Natural killer cell treated with Interleukin-12 subunit alpha and Interleukin-12 subunit beta and Interleukin-15 and Interleukin-18, amount 100 ng/mL, for 72 hours (primary cell): ENCODE measurements around the gene DKK3. TPM values are rescaled to one million over a fixed set of nuclear protein-coding genes. Genes with fewer than 3 reads are reported as not detected.

Experiments
- ATAC-seq, 2 donors: fragments of 150-1000 bp; cut with Tn5 transposase in 1 of 2; sonication (Bioruptor Pico), chemical (Tn5 transposase) in 1 of 2; 2 replicates each; pipeline ENCODE4 v1.10.0; 2021
- DNase-seq: peaks from one replicate; pipeline ENCODE4 v3.0.0; 2022; ENCODE audit warnings: low spot score
- H3K27ac Mint-ChIP-seq, 2 donors: 1 replicate in 1 of 2; 2 replicates in 1 of 2; pipeline ENCODE4 v1.8.0; 2022; ENCODE audit warnings: mixed read lengths in 2 of 2, mild to moderate bottlenecking in 1 of 2, moderate library complexity in 1 of 2
- H3K27me3 Mint-ChIP-seq, 2 donors: 1 replicate in 1 of 2; 2 replicates in 1 of 2; pipeline ENCODE4 v1.8.0; 2022; ENCODE audit warnings: mixed read lengths in 2 of 2
- H3K36me3 Mint-ChIP-seq: one replicate; pipeline ENCODE4 v1.8.0; 2022; ENCODE audit warnings: mixed read lengths
- H3K4me1 Mint-ChIP-seq, 2 donors: 1 replicate in 1 of 2; 2 replicates in 1 of 2; pipeline ENCODE4 v1.8.0; 2022; ENCODE audit warnings: low read depth in 2 of 2, mixed read lengths in 2 of 2, mild to moderate bottlenecking in 1 of 2
- H3K4me3 Mint-ChIP-seq: one replicate; pipeline ENCODE4 v1.8.0; 2022; ENCODE audit warnings: mixed read lengths
- H3K9me3 Mint-ChIP-seq: 2 replicates; pipeline ENCODE4 v1.8.0; 2022; ENCODE audit warnings: mixed read lengths
- total RNA-seq, 2 donors: library from RNA; stranded (reverse); gene quantifications; one replicate each; pipeline ENCODE4 v1.2.3, GENCODE V29; 2022

The DKK3 gene
- total RNA-seq, 2 donors from 2014 or later: not detected

GRCh38 chr11:11978792-11979487 is 29.5 kb downstream of the DKK3 start:
- H3K9me3 Mint-ChIP-seq: no peaks in the 10 kb centered on the region
- no peaks in the 10 kb centered on the region for H3K36me3 Mint-ChIP-seq
- no peak overlapping the region for H3K4me3 Mint-ChIP-seq
- H3K27ac Mint-ChIP-seq: no peak overlapping the region
- no peak for DNase-seq
- ATAC-seq: no peak
- no peaks in the 10 kb centered on the region for H3K4me1 Mint-ChIP-seq
- no peaks in the 10 kb centered on the region for H3K27me3 Mint-ChIP-seq

GRCh38 chr11:11978098-11978637 is 30.3 kb downstream of the DKK3 start:
- DNase-seq: no peak
- no peaks in the 10 kb centered on the region for H3K9me3 Mint-ChIP-seq
- H3K27me3 Mint-ChIP-seq: no peaks in the 10 kb centered on the region
- no peak overlapping the region for H3K27ac Mint-ChIP-seq
- no peaks in the 10 kb centered on the region for H3K36me3 Mint-ChIP-seq
- no peak for ATAC-seq
- H3K4me3 Mint-ChIP-seq: no peak overlapping the region
- H3K4me1 Mint-ChIP-seq: no peaks in the 10 kb centered on the region

GRCh38 chr11:11977206-11977938 is 31.1 kb downstream of the DKK3 start:
- Mint-ChIP-seq H3K4me1 (no peaks in the 10 kb centered on the region), H3K27me3 (no peaks in the 10 kb centered on the region), H3K4me3 (no peak overlapping the region), H3K36me3 (no peaks in the 10 kb centered on the region), H3K27ac (no peak overlapping the region), H3K9me3 (no peaks in the 10 kb centered on the region)
- ATAC-seq (no peak), DNase-seq (peak; percentile 28)

- no peak for ATAC-seq
- no peaks in the 10 kb centered on the region for H3K9me3 Mint-ChIP-seq
- no peaks in the 10 kb centered on the region for H3K27me3 Mint-ChIP-seq
- H3K4me1 Mint-ChIP-seq: no peaks in the 10 kb centered on the region
- no peak overlapping the region for H3K4me3 Mint-ChIP-seq
- H3K36me3 Mint-ChIP-seq: no peaks in the 10 kb centered on the region
- DNase-seq: peak; percentile 10
- no peak overlapping the region for H3K27ac Mint-ChIP-seq
Observed at GRCh38 chr11:11976481-11977127, 31.8 kb downstream of the DKK3 start.

DNA sequence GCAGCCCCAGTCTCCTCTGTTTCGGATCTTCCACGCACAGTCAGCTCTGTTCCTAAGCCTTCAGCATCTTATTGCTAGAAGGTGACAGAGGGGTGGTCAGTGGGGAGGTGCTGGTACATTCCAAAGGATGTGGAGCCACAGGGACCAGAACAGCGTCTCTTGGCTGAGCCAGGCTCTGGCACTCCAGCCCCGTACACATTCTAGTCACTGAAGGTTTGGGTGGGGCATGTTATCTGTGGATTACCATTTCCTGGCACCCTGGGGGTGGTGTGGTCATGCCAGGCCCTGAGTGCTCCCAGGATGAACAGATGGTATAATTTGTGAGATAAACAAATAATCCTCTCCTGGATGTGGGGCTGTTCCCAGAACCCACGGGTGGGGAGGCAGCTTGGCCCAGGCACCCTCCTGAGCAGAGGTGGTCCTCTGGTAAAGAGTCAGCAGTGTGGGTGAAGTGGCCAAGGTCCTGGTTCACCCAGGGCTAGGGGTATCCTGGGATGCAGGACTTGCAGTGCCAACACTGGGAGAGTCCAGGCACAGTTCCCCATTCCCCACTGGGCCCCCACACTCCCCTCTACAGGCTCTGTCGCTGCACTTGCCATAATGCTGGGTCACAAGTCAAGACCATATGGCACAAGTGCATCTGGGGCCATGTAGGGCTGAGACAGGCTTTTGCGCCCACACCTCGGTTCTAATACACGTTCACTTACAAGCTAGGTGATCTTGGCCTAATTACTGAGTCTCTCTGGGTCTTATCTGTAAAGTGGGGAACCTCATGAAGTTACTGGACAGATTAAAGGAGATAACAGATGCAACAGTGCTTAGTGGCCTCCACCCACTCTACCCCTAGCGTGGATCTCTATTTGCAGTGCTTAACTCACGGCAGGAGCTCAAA is 33.0 kb downstream of the DKK3 start:
- H3K36me3 Mint-ChIP-seq: no peaks in the 10 kb centered on the region
- H3K27me3 Mint-ChIP-seq: no peaks in the 10 kb centered on the region
- DNase-seq (no peak), ATAC-seq (peak in 1 of 2 donors; percentile 5)
- H3K4me1 Mint-ChIP-seq: no peaks in the 10 kb centered on the region
- no peaks in the 10 kb centered on the region for H3K9me3 Mint-ChIP-seq
- no peak overlapping the region for H3K4me3 Mint-ChIP-seq
- H3K27ac Mint-ChIP-seq: no peak overlapping the region

DNA sequence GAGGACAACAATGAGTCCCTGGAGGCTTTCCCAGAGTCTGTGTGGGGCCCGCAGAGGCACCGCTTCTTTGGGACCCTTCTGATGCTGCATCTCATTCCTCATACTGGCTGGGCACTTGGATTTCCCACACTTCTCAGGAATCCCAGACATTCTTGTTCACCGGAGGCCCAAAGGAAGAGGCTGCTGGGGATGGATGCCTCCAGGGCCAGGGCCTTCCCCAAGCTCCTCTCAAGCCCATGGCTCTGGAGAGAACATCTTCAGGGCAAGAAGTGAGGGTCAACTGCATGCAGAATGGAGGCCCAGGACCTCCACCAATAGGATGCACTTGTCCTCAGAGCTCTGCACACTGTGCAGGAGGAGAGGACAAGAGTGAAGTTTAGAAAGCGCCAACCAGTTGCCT is 34.6 kb downstream of the DKK3 start:
- ATAC-seq (no peak), DNase-seq (no peak)
- Mint-ChIP-seq H3K4me1 (no peaks in the 10 kb centered on the region), H3K4me3 (no peak overlapping the region), H3K27ac (no peak overlapping the region), H3K36me3 (no peaks in the 10 kb centered on the region), H3K9me3 (no peaks in the 10 kb centered on the region), H3K27me3 (no peaks in the 10 kb centered on the region)

GRCh38 chr11:11973361-11973800 is 35.0 kb downstream of the DKK3 start:
- Mint-ChIP-seq H3K27me3 (no peaks in the 10 kb centered on the region), H3K36me3 (no peaks in the 10 kb centered on the region), H3K27ac (no peak overlapping the region), H3K4me1 (no peaks in the 10 kb centered on the region), H3K4me3 (no peak overlapping the region), H3K9me3 (no peaks in the 10 kb centered on the region)
- DNase-seq (no peak), ATAC-seq (no peak)

DNA sequence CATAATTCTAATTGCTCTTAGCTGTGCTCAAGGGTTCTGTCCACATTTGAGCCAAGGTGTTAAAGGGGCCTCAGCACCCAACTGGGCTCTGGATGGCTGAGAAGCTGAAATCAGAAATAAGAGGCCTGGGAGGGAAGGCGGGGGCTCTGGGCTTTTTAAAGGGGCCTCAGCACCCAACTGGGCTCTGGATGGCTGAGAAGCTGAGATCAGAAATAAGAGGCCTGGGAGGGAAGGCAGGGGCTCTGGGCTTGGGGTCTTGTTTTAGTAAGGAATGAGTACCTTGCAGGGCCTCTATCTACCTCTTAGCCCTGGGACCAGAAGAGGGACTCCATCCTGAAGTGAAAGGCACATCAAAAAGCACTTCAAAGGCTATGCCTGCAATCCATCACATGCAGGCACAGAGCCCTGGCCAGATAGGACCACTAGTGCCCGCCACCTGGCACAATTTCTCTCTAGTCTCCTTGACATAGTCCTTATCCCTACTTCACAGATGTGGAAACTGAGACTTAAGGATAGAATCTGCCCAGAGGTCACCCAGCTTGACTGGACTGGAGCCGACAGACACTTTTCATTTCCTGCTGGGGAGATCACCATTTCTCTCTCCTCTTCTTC is 35.6 kb downstream of the DKK3 start:
- Mint-ChIP-seq H3K36me3 (no peaks in the 10 kb centered on the region), H3K9me3 (no peaks in the 10 kb centered on the region), H3K4me1 (no peaks in the 10 kb centered on the region), H3K4me3 (no peak overlapping the region), H3K27me3 (no peaks in the 10 kb centered on the region), H3K27ac (no peak overlapping the region)
- ATAC-seq (no peak), DNase-seq (no peak)

- no peaks in the 10 kb centered on the region for H3K9me3 Mint-ChIP-seq
- H3K27ac Mint-ChIP-seq: no peak overlapping the region
- H3K4me1 Mint-ChIP-seq: peaks cover 0 to under 1% of the 10 kb centered on the region in 2 donors
- DNase-seq (no peak), ATAC-seq (no peak)
- H3K4me3 Mint-ChIP-seq: no peak overlapping the region
- H3K27me3 Mint-ChIP-seq: no peaks in the 10 kb centered on the region
- no peaks in the 10 kb centered on the region for H3K36me3 Mint-ChIP-seq
Observed at GRCh38 chr11:11971906-11972547, 36.4 kb downstream of the DKK3 start.

- H3K4me1 Mint-ChIP-seq: peaks cover 0 to 3% of the 10 kb centered on the region in 2 donors
- DNase-seq: no peak
- no peak for ATAC-seq
- H3K4me3 Mint-ChIP-seq: no peak overlapping the region
- H3K36me3 Mint-ChIP-seq: no peaks in the 10 kb centered on the region
- H3K27me3 Mint-ChIP-seq: peaks cover 0 to 5% of the 10 kb centered on the region in 2 donors
- no peaks in the 10 kb centered on the region for H3K9me3 Mint-ChIP-seq
- H3K27ac Mint-ChIP-seq: no peak overlapping the region
Observed at GRCh38 chr11:11970556-11970955, 37.9 kb downstream of the DKK3 start.

DNA sequence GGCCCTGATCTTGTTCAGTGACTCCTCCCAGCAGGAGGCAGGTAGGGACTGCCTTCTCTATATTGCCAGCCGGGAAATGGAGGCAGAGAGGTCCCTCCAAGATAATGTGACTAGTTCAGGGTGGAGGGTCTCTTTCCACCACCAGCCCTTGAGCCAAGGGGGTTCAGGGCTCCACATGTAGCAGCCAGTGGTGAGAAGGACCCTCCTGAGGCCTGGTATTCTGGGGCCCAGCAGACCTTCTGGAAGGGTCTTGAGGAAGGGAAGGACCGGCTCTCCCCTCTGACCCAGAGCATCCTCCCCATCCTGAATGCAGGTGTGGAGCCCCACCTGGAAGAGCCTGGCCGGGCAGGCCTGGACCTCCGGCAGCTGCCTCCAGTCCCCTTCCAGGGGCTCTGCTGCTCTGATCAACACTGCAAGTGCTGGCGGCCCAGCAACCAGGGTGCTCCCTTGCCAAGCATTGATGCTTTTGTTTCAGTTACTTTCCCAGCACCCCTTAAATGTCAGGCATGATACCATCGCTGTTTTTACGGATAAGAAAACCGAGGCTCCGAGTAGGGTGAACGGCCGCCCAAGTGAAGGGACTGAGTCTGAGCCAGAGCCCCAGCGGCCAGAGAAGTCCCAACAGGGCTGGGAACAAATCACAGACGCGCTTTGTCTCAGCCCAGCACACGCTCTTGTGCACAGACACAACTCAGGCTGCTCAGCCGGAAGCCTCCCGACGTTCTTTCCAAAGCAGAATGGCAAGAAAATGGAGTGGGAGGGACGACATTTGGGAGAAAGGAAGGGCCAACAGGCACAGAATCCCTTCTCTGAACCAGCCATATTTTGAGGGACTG is 38.8 kb downstream of the DKK3 start:
- Mint-ChIP-seq H3K9me3 (no peaks in the 10 kb centered on the region), H3K27me3 (peaks cover 0 to 7% of the 10 kb centered on the region in 2 donors), H3K4me3 (no peak overlapping the region), H3K27ac (no peak overlapping the region), H3K36me3 (no peaks in the 10 kb centered on the region), H3K4me1 (peaks cover 0 to 3% of the 10 kb centered on the region in 2 donors)
- no peak for DNase-seq
- ATAC-seq: no peak
